H1 (cell line): Measurements from ENCODE around the gene NR2F2. TPM values are rescaled to one million over a fixed set of nuclear protein-coding genes. Genes with fewer than 3 reads are reported as not detected.
A peak's percentile ranks its signal among the peaks of the same experiment; 100 is the strongest.

ENCODE experiments used
- ATF2 ChIP-seq: IDR thresholded peaks from 2 replicates; pipeline ENCODE4 v1.6.1; 2012; ENCODE audit warnings: low read length, inconsistent platforms
- GABPA ChIP-seq: IDR thresholded peaks from 2 replicates; pipeline ENCODE4 v1.6.1; 2011; ENCODE audit warnings: mild to moderate bottlenecking, low read length, moderate library complexity, borderline replicate concordance; ENCODE audit not compliant: insufficient read depth
- HDAC2 ChIP-seq, 2 experiments: fragments of 300-600 bp in 1 of 2; sonication (generic) in 1 of 2; IDR thresholded peaks; 2 replicates each; pipeline ENCODE4 v1.6.1; 2011 to 2012; ENCODE audit warnings: low read depth in 2 of 2, low read length in 2 of 2, mild to moderate bottlenecking in 2 of 2, moderate library complexity in 2 of 2, borderline replicate concordance in 1 of 2, inconsistent platforms in 1 of 2
- JUN ChIP-seq: IDR thresholded peaks from 2 replicates; pipeline ENCODE4 v1.6.1; 2011; ENCODE audit warnings: low read depth, mild to moderate bottlenecking, improper control_type of control experiment, low read length
- KDM4A ChIP-seq: IDR thresholded peaks from one replicate; pipeline ENCODE4 v1.7.1; 2012; ENCODE audit warnings: low read depth, mild to moderate bottlenecking, moderate library complexity, low read length, inconsistent platforms; ENCODE audit not compliant: severe bottlenecking
- KDM5A ChIP-seq: fragments of 200-600 bp; IDR thresholded peaks from 2 replicates; pipeline ENCODE4 v1.7.1; 2012; ENCODE audit warnings: mild to moderate bottlenecking, low read length, inconsistent platforms, mixed read lengths
- POLR2A ChIP-seq, 2 experiments: IDR thresholded peaks; 1 replicate in 1 of 2; 2 replicates in 1 of 2; pipeline ENCODE4 v1.6.1; 2011; ENCODE audit warnings: low read depth in 2 of 2, low read length in 2 of 2, mild to moderate bottlenecking in 2 of 2; ENCODE audit errors: control extremely low read depth in 1 of 2
- SRF ChIP-seq: IDR thresholded peaks from 2 replicates; pipeline ENCODE4 v1.6.1; 2011; ENCODE audit warnings: mild to moderate bottlenecking, low read depth, low read length, moderate library complexity
- polyA plus RNA-seq, 7 experiments: library from polyadenylated mRNA; depleted of rRNA in 3 of 7; stranded (reverse) in 5 of 7; unstranded in 2 of 7; fragments of >200 nt in 5 of 7; fragments of 200-250 nt in 2 of 7; gene quantifications; 1 replicate in 5 of 7; 2 replicates in 1 of 7; 4 replicates in 1 of 7; pipeline versions ENCODE4 v1.2.1 to v1.2.3, GENCODE V29; 2011 to 2013; ENCODE audit warnings: missing spikeins in 2 of 7, mixed read lengths in 2 of 7
- total RNA-seq: library from RNA; stranded (reverse); fragmentation: NEBNext Ultra II Directional; extraction: Animal tissue kit (Norgen Biotek cat#: 25700); gene quantifications from 2 replicates; pipeline ENCODE4 v1.2.1, GENCODE V29; 2021

The NR2F2 gene
- total and polyA plus RNA-seq, 2 of the 8 experiments (the other 6 are each of a cell fraction or from before 2014, with no cell fraction given), result 0.03 TPM; not detected in 1

- TF ChIP-seq GABPA, result no peak
- TF ChIP-seq KDM4A, result peak; percentile 86
- no peak for TF ChIP-seq ATF2
- TF ChIP-seq SRF, result no peak
- no peak for TF ChIP-seq HDAC2 (IDR thresholded peaks at IDR 0.05; ENCODE audit: borderline replicate concordance in 1 of 2, low read depth in 2 of 2, low read length in 2 of 2)
- TF ChIP-seq KDM5A, result no peak
- no peak for TF ChIP-seq POLR2A (IDR thresholded peaks at IDR 0.05; ENCODE audit: control extremely low read depth in 1 of 2, low read depth in 2 of 2, low read length in 2 of 2)
- no peak for TF ChIP-seq JUN
Measured at GRCh38 chr15:96340598-96341512, 10.4 kb downstream of the NR2F2 start (continued).
